Measurements from ENCODE around the gene TEX19. TPM values are rescaled to one million over a fixed set of nuclear protein-coding genes. Genes with fewer than 3 reads are reported as not detected.
A peak's percentile ranks its signal among the peaks of the same experiment; 100 is the strongest.

The TEX19 gene
- total RNA-seq, 3 donors from 2014 or later (not counting 1 experiment from before 2014, with no cell fraction given) = not detected

DNA sequence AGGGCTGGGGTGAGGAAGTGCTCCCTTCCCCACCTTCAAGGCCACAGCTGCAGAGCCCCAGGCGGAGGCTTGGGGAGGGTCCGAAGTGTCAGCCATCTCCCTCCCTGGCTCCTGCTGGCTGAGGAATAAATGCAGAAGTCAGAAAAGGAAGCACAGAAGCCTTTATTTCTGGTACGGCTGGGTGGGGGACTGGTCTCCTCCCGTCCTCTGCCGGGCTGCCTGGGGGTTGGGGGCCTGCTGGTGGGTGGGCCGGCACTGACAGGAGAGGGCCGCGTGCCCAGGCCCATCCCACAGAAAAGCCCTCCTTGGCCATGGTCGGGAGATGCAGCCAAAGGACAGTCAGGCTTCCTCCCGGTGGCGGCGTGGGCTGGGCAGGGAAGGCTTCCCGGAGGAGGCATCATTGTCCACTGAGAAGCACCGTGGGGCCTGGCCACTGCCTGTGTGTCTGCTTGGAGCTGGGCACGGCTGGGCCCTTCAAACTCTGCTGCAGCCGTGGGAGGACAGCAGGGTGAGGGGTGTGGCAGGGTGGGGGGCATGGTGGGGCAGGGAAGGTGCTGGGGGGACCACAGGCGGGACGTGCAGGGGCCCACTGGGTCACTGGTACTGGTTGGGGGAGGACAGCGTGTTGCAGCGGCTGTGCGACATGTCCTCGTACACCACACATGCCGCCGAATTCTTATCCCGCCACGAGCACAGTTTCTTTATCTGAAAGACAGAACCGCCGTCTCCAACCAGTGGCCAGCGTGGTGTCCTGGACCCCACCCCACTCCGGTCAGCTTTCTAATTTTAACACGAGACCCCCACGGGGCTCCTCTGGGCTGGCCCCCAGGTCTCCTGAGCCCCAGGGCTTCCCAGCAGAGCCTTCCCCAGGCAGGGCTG lies 44.1 kb upstream of the TEX19 start:
- H3K4me3 ChIP-seq (ENCODE audit: low read length) = peak overlapping the region; percentile 77

DNA sequence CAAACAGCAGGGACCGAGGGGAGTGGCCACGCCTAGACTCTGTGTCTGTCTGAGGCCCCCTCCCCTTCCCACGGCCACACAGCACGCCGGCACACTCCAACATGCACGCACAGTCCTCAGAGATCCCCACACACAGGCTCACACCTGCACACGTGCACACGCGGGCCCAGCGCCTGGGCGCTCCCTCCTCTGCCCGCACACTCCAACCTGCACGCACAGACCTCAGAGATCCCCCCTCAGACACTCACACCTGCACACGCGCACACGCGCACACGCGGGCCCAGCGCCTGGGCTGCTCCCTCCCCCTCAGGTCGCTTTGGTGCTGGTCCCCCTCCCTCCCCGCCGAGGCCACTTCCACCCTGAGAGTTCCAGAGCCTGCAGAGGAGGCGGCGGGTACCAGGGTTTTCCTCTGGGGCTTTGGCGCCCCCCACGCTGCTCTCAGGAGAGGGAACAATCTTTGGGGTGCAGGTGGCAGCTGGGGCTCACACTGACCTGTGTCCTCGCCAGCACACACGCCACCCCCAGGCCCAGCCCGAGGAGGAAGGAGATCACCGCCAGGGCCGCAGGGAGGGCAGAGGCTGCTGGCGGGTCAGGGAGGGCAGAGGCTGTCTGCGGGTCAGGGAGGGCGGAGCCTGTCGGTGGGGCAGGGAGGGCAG lies 43.2 kb upstream of the TEX19 start:
- H3K4me3 ChIP-seq (ENCODE audit: low read length) = peak overlapping the region; percentile 77
- no peaks in the 10 kb centered on the region for H3K9me3 ChIP-seq (ENCODE audit: control insufficient read depth, insufficient read depth, low read length)
- Mint-ChIP-seq H3K4me3 (peak overlapping the region; percentile 96), H3K4me1 (peaks cover 14 to 35% of the 10 kb centered on the region in 2 donors), H3K9me3 (no peaks in the 10 kb centered on the region), H3K27ac (no peak overlapping the region), H3K27me3 (ENCODE audit: low read depth in 2 of 2) (no peaks in the 10 kb centered on the region), H3K36me3 (no peaks in the 10 kb centered on the region)
- H3K27me3 ChIP-seq (ENCODE audit: control insufficient read depth, insufficient read depth, low read length) = no peaks in the 10 kb centered on the region
- peak overlapping the region; percentile 78 for H3K27ac ChIP-seq (ENCODE audit: low read length)
- H3K36me3 ChIP-seq (ENCODE audit: control insufficient read depth, insufficient read depth, low read length) = peaks cover 17% of the 10 kb centered on the region
- no peak for TF ChIP-seq CTCF (IDR thresholded peaks at IDR 0.05)
- WGBS (ENCODE audit: insufficient coverage) = 2% methylated on average over 36 of the region's 36 CpGs
- intact Hi-C loops (cut with micrococcal nuclease) = loop anchor here (2.0 to 5.0 kb wide), 2 partner anchors 13 to 49 kb away; no protein-coding TSS in a partner anchor
- ATAC-seq = peak; percentile 30 to 44 (median 40)
- peaks cover 54% of the 10 kb centered on the region for H3K4me1 ChIP-seq (ENCODE audit: control insufficient read depth, insufficient read depth, low read length)
- peak in 1 of 2 donors; percentile 78 for DNase-seq

More for the DNA sequence above, 44.1 kb upstream of the TEX19 start:
- Mint-ChIP-seq H3K27ac (peak overlapping the region in 1 of 2 donors; percentile 23), H3K27me3 (ENCODE audit: low read depth in 2 of 2) (no peaks in the 10 kb centered on the region), H3K9me3 (no peaks in the 10 kb centered on the region), H3K4me1 (peaks cover 14 to 39% of the 10 kb centered on the region in 2 donors), H3K36me3 (no peaks in the 10 kb centered on the region), H3K4me3 (peak overlapping the region; percentile 96)
- ATAC-seq (no peak), DNase-seq (peak in 1 of 2 donors; percentile 23)
- intact Hi-C loops (cut with micrococcal nuclease) = loop anchor here (5.0 kb wide), 1 partner anchor 48 kb away; no protein-coding TSS in a partner anchor
- WGBS (ENCODE audit: insufficient coverage) = 44% methylated on average over 32 of the region's 32 CpGs
- Histone ChIP-seq H3K36me3 (ENCODE audit: control insufficient read depth, insufficient read depth, low read length) (peaks cover 17% of the 10 kb centered on the region), H3K9me3 (ENCODE audit: control insufficient read depth, insufficient read depth, low read length) (no peaks in the 10 kb centered on the region), H3K27ac (ENCODE audit: low read length) (peak overlapping the region; percentile 78), H3K4me1 (ENCODE audit: control insufficient read depth, insufficient read depth, low read length) (peaks cover 51% of the 10 kb centered on the region), H3K27me3 (ENCODE audit: control insufficient read depth, insufficient read depth, low read length) (no peaks in the 10 kb centered on the region)
- no peak for TF ChIP-seq CTCF (IDR thresholded peaks at IDR 0.05)

GRCh38 chr17:82316651-82317393 lies 42.2 kb upstream of the TEX19 start:
- WGBS (ENCODE audit: insufficient coverage) = 41% methylated on average over 29 of the region's 29 CpGs
- Histone ChIP-seq H3K4me3 (ENCODE audit: low read length) (peak overlapping the region; percentile 77), H3K36me3 (ENCODE audit: control insufficient read depth, insufficient read depth, low read length) (peaks cover 17% of the 10 kb centered on the region), H3K9me3 (ENCODE audit: control insufficient read depth, insufficient read depth, low read length) (no peaks in the 10 kb centered on the region), H3K4me1 (ENCODE audit: control insufficient read depth, insufficient read depth, low read length) (peaks cover 64% of the 10 kb centered on the region), H3K27me3 (ENCODE audit: control insufficient read depth, insufficient read depth, low read length) (no peaks in the 10 kb centered on the region), H3K27ac (ENCODE audit: low read length) (peak overlapping the region; percentile 78)
- peaks cover 18 to 40% of the 10 kb centered on the region in 2 donors for H3K4me1 Mint-ChIP-seq
- intact Hi-C loops (cut with micrococcal nuclease) = loop anchor here (1.0 to 5.0 kb wide), 3 partner anchors 14 to 50 kb away; no protein-coding TSS in a partner anchor
- DNase-seq (peak in 1 of 2 donors; percentile 59), ATAC-seq (peak; percentile 30 to 46 (median 31))
- no peaks in the 10 kb centered on the region for H3K9me3 Mint-ChIP-seq
- no peak for TF ChIP-seq CTCF (IDR thresholded peaks at IDR 0.05)
- H3K36me3 Mint-ChIP-seq = no peaks in the 10 kb centered on the region
- H3K27ac Mint-ChIP-seq = no peak overlapping the region
- peak overlapping the region; percentile 96 for H3K4me3 Mint-ChIP-seq
- H3K27me3 Mint-ChIP-seq (ENCODE audit: low read depth in 2 of 2) = no peaks in the 10 kb centered on the region

Measured in natural killer cell (primary cell).